ENCODE data around the gene SLC16A7.

SLC16A7 gene

DNA sequence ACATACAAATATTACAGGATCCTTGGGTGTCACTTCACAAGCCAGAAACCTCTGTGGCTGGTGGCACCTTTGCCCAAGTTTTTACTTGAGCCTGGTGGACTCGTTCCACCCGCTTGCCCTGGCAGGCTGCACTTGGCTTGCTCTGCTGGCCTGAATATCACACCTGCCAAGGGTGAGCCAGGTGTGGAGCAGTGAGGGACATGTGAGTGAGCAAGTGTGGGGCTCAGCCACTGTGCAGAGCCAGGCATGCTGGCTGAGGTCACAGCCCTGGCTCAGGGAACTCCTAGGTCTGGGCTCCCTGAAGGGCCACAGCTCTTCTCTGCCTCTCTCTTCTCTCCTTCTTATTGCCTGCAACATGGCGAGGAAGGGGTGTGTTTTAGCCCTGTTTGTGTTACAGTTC, 82.0 kb downstream of the SLC16A7 start:
- DNase-seq = no peak

DNA sequence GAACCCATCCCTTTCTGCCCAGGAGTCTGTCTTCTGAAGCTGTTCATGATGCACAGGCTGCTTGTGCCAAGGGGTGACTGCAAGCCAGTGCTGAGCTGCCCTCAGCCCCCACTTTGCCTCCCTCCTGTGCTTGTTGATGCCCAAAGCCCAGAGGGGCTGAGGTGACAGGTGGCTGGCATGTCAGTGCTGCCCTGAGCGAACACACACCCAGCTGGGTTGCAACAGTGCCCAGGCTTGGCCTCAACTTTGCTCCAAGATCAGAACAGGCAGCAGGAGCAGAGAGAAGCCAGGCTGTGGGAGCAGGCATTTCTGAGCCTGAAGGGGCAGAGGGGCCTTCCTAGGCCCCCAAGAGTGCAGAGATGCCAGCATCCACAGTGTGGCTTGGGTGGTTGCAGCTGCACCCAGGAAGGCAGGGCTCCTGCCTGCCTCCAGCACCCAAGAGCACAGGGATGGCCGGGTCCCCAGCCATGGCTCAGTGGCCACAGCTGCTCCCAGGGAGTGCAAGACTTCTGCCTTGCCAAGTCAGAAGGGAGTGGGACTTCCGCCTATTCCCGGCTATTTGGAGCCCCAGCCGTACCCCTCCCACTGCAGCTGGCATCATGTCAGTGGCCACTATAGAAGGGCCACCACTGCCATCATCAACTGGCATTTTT, 83.1 kb downstream of the SLC16A7 start:
- no peak for DNase-seq

DNA sequence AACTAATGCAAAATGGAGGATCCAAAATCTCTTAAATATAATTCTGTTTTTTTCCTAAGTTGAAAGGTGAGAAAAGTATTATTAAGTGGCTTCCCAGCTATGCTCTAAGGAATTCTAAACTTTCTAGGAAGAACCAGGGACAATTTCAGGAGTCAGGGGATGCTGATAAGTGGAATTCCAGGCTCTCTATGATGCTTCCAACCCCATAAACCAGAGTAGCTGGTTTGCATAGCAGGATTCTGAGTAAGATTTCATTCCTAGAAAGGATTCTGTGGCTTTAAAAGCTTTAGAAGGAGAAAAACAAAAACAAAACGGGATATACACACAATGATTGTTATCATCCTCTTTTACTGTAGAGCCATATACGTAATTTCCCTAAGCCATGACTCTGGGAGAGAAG, 93.9 kb downstream of the SLC16A7 start:
- DNase-seq = no peak

DNA sequence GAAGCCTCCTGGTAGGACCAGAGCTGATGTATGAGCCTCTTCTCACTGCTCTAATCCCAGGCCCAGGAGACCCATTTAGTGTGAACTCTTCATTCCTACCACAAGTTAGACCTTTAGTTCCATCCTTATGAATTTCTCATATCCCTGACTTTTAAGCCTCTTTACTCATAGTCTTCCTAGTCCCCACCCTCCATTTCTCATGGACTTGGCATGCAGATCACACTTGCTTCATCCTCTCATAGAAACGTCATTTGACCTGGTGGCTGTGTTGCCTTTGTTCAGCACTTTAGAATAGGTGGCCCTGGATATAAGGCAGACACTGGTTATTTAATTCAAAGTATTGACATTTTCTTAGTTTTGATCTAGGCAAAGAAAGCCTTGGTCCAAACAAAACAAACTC, 99.5 kb downstream of the SLC16A7 start:
- DNase-seq = no peak

- no peak for DNase-seq
Measured at GRCh38 chr12:59698600-59698999, 102.8 kb downstream of the SLC16A7 start.

GRCh38 chr12:59699421-59700152, 103.8 kb downstream of the SLC16A7 start:
- DNase-seq = no peak

- no peak for DNase-seq
Measured at GRCh38 chr12:59700153-59700450, 104.3 kb downstream of the SLC16A7 start.

DNA sequence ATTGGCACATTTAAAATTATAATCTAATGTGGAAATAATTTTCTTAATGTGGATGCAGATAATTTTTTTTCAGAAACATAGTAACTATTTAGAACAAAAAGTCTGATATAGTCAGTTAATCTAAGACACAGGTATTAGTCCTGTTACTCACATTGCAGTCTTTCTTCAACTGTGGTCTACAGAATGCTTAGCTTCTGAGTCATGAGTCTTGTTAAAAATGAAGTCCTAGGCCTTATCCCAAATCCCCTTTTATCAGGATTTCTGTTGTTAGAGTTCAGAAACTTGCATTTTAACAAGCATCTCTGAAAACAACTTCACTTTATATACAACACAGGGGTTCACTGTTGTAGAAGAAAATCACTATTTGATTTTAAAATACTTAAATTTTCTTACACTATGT, 112.2 kb downstream of the SLC16A7 start:
- no peak for DNase-seq

- no peak for DNase-seq
Measured at GRCh38 chr12:59708484-59708883, 112.7 kb downstream of the SLC16A7 start.

- DNase-seq = no peak
Measured at GRCh38 chr12:59710004-59710628, 114.3 kb downstream of the SLC16A7 start.

DNA sequence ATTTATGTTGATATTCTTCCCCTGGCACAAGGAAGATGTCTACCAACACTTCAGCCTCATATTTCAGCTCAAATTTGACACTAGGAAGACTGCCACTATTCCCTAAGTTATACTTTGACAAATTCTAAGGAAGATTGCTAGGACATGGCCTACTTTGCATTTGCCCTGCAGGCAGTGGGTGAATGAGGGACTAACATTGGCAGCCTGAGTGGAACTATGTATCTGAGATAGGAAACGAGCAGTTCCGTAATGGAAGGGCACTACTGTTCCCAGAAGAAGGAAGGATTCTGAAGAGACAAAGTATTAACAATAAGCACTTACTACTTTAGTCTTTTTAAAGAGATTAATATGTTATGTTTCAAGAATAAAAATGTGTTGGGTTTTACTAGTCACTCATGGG, 115.1 kb downstream of the SLC16A7 start:
- DNase-seq = no peak

DNA sequence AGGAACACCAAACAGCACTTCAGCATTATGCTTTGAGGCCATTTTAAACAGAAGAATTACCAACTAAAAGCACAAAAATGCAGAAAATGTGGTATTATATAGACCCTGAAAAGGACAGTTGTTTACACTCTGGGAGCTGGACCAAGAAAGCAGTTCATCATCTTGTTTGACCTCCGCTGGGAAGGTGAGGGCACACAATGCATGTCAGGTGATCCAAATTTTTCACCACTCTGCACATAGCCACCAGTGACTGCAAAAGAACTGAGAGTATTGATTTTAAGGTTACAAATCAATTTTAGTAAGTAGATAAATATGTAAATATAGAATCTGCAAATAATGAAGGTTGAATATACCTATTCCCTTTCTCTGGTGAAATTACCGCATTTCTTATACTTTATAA, 119.6 kb downstream of the SLC16A7 start:
- DNase-seq = no peak

DNA sequence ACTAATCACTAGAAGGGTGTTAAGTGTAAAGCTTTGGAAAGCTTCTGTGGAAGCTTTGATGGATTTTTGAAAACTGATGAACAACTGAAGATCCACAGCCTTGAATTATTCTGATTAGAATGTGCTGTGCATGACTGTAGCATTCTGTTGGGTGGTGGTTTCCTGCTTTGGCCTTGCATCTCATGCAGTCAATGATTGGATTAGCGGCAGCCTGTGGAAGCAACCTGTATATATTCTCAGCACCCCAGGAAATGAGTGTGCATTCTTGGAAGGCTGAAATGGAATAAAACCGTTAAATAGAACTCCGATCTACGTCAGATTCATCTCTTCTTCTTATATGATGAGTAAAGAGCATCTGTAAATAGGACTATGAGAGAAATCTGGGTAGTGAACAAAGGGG, 120.2 kb downstream of the SLC16A7 start:
- no peak for DNase-seq

GRCh38 chr12:59717436-59717835, 121.6 kb downstream of the SLC16A7 start:
- DNase-seq = no peak

- no peak for DNase-seq
Measured at GRCh38 chr12:59719701-59720100, 123.9 kb downstream of the SLC16A7 start.

GRCh38 chr12:59723520-59723919, 127.7 kb downstream of the SLC16A7 start:
- no peak for DNase-seq

DNA sequence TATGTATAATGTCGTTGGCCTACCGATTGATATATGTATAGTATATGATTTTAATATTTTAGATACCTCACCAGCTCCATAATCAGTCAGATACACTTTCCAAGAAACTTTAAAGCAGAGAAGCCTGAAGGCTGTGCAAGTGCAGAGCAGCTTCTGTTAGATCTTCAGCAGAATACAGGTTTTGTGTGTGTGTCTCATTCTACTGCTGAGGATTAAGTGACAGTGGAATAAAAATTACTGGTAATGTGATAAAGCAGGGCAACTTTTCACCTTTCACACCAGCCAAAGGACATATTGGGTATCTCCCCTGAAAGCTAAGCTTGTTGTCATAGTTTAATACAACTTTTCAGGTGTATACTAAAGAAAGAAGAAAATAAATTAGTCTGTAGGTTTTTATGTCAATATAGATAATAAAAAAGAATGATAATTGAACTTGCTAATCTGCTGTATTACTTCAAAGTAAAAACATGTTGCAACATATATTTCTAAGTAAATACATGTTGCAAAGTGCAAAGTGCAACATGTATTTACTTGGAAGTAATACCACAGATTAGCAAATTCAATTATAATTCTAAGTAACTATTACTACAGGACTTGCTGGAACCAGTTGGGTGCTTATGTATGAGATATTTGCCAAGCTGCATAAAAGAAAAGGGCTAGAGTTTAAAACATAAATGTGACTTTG, 128.3 kb downstream of the SLC16A7 start:
- DNase-seq = no peak

GRCh38 chr12:59733200-59733599, 137.4 kb downstream of the SLC16A7 start:
- DNase-seq = no peak

DNA sequence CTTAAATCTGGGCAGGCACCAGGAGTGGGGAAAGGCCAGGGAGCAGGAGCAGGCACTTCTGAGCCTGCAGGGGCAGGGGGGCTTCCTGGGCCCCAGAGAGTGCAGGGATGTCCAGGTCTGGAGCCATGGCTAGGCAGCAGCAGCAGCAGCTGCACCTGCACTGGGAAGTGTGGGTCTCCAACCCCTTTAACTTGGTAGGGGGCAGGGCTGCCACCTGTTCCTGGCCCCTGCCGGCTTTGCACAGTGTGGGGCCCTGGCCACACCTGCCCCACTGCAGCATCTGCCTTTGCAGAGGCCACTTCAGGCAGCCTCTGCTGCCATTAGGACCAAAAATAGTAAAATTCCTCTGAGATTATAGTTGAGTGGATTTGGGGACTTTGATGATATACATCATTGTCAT, 138.5 kb downstream of the SLC16A7 start:
- no peak for DNase-seq

DNA sequence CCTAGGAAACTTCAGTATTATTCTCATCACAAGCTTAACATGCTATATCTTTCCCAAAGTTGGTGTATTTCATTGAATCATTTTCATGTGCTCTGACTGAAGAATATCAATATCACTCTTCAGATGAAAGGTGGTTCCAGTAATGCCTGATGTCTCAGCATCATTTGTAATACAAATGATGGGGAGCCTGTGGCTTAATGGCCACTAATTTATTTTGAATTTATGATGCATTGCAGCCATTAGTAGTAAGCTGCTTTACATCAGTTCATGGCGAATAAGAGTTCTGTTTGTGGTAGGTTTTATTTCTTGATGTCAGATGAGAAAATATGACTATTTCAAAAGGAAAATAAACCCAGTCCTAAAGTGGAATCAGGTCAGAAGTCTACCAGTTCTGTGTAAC, 139.4 kb downstream of the SLC16A7 start:
- no peak for DNase-seq

DNA sequence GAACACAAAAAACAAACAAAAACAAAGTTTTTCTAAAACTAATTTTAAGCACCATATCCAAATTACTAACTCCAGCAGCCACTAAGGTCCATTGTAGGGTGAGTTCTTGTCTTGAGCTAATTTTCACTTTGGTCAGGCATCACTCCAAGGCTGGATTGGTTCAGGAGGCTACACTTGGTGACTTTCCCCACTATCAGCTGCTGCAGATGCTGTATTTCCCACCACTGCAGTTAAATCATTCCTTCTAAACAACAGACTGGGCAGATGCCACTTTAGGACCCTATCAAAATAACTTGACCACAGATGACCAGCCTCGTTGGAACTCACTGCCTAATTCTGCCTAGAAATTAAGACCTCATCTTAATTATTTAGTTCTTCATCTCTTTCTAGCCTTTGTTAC, 140.5 kb downstream of the SLC16A7 start:
- DNase-seq = no peak

DNA sequence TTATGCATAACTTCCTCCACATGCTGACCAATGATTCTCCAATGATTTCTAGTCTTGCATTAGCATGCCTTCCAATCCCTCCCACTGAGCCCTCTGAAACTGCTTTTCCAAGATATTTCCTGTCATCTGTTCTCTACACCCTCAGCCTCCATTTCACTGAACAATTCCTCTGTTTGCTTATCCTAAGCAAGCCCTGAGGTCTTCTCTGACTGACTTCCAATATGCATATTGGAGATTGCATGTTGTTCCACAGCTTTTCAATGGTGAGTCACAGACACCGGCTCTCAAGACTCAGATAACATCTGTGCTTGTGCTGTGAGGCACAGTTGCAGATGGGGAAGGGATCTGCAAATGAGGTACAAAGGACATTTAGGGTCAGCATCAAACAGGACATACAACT, 141.0 kb downstream of the SLC16A7 start:
- no peak for DNase-seq

GRCh38 chr12:59737725-59738463, 142.1 kb downstream of the SLC16A7 start:
- DNase-seq = no peak
